ENCODE results near the gene SYNE1.

DNA sequence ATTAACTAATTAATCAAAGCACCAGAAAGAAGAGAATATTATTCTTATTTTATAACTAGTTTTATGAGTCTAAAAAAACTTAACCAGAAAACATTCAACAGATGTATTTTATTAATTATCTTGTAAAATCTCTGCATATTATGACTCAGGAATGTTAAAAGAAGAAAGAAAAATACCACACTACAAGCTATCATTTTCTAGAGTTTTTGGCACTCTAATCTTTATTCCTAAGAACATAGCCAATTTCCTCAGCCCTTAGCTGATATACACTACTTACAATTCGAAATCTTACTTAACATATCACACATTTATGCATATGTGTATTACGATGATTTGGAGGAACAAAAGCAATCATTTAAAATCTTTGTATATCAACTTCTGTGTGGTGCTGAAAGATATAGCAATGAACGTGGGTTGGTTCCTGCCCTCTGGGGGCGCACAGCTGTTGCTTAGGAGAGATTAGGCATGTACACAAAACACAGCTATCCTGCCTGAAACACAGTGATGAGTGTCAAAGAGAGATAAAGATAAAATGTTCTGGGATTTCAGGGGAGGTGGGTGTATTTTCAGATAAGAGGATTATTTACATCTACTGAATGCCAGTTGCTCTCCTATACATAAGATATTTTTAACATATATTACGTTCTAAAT, 404.5 kb downstream of the SYNE1 start:
- TF ChIP-seq, protein P1, sequence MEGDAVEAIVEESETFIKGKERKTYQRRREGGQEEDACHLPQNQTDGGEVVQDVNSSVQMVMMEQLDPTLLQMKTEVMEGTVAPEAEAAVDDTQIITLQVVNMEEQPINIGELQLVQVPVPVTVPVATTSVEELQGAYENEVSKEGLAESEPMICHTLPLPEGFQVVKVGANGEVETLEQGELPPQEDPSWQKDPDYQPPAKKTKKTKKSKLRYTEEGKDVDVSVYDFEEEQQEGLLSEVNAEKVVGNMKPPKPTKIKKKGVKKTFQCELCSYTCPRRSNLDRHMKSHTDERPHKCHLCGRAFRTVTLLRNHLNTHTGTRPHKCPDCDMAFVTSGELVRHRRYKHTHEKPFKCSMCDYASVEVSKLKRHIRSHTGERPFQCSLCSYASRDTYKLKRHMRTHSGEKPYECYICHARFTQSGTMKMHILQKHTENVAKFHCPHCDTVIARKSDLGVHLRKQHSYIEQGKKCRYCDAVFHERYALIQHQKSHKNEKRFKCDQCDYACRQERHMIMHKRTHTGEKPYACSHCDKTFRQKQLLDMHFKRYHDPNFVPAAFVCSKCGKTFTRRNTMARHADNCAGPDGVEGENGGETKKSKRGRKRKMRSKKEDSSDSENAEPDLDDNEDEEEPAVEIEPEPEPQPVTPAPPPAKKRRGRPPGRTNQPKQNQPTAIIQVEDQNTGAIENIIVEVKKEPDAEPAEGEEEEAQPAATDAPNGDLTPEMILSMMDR (IDR thresholded peaks at IDR 0.05; ENCODE audit: insufficient read depth, low read length, poor library complexity, severe bottlenecking) = no peak
- no peak for TF ChIP-seq EZH2phosphoT487 (conservative IDR thresholded peaks at IDR 0.05; ENCODE audit: low read length)

Measured in SU-DHL-6 (cell line).